GM18858 (cell line): Measurements from ENCODE around the gene MAPKAP1.

ENCODE experiments used
- ATAC-seq: cut with Tn5 transposase; IDR thresholded peaks from one replicate; pipeline ENCODE4 v1.9.1; 2021; ENCODE audit not compliant: unreplicated experiment

The MAPKAP1 gene

DNA sequence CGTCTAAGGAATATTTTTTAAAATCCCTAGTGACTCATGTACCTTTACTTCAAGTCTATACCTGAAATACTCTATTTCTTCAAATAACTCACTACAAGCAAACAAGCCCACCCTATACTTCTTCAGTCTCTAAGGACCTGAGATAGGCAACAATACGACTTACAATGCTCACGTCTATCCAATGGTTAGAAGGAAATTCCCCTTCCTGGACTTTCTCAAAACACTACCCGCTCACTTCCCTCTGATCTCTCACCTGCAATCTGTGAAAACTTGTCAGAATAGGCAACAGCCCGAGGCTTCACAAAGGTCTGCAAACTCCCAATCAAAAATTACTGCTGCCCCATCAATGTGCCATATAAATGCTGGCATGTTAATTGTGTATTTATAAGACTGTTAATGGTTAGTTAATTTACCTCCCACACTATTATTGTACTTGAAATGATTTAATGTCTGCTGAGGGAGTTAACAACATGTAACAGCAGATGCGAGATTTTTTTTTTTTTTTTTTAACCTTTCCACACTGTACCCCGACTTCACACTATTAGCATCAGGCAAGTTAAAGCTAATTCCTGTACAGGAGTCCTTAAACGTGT is 27.3 kb downstream of the MAPKAP1 start:
- no peak for ATAC-seq

DNA sequence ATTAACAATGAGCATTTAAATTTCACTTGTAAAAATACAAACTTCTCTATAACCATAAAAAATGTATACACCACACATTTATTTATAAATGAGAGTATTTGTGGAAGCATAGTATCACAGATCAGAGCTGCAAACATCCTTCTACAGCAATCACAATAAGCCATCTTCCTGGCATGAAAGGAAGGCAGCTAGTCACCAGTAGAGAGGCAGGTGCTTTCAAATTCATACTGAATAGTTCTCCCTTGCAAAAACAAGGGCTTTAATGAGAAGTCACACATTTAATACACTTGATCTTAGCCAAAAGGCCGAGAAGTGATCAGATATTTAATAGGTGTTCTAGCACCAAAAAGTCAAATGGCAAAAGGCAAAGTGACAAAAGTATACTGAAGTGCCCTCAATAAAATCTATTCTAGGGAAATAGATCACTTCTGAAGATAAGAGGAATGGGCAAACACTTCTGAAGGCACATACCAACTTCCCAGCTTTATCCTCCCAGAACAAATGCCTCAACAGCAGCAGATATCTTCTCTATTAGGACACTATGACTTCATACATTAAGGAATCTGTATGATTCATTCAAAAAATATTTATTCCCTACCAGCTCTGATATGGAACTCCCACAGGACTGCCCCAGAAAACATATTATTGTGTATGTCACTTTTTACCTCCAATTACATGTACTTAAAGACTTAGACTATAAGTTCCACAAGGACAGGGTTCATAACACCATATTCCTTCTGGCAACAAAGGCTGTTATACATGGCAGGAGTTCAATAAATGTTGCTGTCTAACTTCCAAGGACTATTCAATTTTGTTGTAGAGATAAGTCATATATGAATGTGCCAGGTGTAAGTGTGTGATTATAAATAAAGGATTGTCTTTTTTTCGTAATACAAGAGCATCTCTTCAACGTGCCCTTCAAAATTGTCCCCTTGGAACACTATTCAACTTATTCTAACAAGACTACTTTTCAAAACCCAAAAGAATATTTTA is 31.7 kb downstream of the MAPKAP1 start:
- no peak for ATAC-seq

DNA sequence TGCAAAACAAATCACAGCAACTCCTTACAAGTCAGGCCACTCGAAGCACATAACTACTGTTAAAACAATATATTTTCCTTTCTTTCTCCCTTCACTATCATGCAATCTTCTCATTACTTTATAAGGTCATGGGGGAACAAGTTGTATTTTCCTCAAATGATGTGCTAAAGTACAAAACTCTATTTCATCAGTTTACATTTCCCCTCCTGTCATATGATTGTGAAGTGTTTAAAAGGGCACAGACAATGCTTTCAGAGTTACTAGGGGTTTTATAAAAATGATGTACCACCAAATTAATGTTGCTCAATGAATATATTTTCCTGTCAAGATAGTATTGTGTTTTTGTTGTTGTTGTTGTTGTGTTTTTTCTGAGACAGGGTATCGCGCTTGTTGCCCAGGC is 34.1 kb downstream of the MAPKAP1 start:
- no peak for ATAC-seq

DNA sequence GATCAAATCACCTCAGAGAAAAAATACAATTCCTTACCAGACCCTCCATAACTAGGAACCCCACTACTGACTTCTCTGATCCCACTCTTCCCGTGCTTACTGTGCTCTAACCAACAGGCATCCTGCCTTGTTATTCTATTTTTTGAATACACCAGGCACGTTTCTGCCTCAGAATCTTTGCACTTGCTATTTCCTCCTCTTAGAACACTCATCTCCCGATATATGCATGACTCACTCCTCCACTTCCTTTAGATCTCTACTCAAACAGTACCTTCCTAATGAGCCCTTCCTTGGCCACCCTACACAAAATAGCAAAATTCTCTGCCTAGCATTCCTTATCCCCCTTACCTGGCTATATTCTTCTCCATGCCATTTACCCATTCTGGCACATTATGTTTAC is 43.9 kb downstream of the MAPKAP1 start:
- no peak for ATAC-seq

DNA sequence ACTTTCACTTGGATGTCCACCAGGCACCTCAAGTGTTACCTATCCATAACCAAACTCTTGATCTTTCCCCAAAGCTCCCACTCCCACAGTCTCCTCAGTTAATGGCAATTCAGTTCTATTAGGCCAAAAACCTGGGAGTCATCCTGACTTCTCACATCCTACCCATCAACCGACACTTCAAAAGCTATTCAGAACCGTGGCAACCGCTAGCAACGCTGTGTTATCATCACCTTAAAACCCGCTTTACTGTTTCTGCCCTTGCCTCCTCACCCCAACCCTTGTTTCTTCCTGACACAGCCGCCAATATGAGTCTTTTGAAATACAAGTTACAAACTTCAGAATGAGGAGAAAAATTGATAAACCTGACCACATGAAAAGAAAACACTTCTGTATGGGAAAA is 46.5 kb downstream of the MAPKAP1 start:
- no peak for ATAC-seq

DNA sequence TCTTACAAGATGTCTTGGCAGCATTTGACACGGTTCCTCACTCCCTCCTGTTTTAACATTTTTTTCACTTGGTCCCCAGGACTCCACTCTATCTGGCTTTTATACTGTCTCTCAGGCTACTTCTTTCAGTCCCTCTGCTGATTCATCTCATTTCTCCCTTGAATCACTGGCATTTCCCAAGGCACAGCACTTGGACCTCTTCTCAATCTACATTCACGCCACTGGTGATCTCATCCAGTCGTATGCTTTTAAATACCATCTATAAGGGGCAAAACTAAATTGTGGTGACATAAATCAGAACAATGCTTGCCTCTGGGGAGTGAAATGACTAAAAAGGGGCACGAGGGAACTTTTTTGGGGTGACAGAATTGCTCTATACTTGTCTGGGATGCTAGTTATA is 47.1 kb downstream of the MAPKAP1 start:
- ATAC-seq, result no peak

DNA sequence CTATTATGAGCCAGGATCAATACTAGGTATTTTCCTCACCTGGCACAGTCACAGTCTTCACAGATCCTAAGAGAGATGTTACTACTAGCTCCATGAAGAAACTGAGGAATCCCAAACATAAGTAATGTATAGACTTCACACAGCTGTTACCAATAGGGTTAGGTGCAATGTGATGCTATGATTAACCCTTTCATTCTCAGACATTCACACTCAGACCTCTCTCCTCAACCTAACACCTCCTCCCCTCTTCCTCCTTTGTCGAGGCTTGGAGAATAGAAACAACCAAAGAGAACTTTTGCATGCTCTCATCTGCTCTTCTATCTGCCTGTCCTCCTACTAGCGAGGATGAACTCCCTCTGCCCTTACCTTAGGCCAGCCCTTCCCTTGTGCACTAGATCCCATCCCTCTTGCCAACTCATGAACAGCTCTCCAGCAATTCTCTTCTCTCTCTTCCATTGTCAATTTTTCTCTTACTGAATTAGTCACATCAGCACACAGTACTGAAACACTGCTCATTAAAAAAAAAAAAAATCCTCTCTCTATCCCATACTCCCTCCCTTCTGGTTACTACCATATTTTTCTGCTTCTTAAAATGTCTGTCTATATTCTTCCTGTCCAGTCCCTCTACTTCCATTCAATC is 47.7 kb downstream of the MAPKAP1 start:
- ATAC-seq, result no peak

DNA sequence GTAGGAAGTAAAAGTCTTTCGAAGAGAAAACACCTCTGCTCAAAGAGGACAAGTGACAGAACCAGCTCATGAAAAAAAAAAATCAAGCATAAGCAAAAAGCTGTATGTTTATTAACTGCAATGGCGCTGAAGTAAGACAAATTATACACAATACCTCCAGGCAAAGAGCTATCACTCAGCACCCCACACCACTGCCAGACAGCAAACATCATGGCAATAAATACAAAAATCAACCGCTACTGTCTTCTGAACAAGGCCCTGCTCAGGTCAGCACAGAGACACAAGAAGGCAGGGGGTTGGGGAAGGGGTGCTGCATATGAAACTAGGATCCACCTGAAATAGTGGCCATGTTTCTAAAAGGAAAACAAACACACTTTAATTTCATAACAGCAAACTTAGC is 50.4 kb downstream of the MAPKAP1 start:
- no peak for ATAC-seq

DNA sequence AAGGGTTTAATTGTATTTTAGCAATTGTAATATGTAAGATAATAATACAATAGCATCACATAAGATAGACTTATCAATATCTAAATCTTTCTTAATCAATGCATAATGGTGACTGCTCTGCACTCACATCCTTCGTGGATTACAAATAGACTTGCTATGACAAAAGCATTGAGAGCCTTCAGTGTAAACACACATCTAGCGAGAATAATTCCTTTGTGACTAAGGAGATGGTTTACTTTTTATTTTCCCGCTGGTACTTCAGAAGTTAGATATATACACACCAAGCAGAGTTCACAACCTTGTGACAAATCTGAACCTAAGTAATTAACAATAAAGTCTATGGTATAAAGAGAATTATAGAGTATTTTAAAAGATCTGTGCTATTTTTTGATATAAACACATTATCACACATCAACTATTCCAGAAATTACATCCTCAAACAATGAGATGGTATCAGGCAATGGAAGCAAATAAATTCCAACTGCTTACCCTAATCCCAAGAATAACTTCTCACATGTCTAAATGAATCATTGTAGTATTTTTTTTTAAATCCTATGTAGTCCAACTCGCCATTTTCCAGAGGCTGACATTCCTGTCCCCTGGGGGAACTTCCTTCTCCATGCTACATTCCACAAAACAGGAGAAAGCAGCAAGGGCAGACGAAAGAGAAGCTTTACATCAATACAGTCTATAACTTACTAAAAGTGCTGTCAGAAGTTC is 51.2 kb downstream of the MAPKAP1 start:
- ATAC-seq, result no peak

DNA sequence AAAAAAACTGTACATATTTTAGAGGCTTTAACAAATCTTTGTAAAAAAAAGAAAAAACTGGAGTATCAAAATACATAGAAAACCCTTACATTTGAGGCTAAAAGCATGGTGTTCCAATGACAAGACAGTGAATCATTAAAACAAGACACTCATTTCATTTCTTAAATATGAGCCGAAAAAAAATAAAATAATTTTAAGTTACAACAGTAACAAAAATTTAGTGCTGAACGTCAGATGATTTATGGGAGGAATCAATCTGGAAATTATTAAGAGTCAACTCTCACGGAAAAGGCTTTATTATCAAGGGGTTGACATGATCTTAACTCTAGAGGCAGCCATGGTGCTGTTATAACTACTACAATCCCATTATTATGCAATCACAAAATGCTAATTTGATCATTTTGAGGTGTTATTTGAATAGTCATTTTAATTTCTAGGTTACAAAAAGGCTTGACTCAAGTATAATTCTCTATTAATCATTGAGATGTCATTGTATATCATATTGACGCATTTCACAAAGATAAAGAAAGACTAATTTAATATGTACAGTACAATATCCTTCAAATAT is 51.9 kb downstream of the MAPKAP1 start:
- no peak for ATAC-seq

DNA sequence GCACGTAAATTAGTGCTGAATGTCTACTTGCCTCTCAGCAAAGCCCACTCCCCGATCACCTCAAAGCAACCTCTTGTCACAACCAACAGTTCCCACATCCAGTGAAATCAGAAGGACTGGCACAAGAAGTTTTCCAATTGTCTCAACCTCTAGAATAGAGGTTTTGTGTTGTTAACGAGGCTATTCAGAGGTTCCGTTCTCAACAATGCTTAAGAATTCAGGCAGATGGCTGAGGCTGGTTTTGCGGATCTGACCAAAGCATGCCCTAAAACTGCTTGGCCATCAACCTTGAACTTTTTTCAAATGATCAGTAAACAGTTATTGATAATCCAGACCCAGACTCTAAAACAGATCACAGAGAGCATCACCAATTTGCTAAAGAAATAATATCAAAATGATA is 52.9 kb downstream of the MAPKAP1 start:
- ATAC-seq, result no peak

DNA sequence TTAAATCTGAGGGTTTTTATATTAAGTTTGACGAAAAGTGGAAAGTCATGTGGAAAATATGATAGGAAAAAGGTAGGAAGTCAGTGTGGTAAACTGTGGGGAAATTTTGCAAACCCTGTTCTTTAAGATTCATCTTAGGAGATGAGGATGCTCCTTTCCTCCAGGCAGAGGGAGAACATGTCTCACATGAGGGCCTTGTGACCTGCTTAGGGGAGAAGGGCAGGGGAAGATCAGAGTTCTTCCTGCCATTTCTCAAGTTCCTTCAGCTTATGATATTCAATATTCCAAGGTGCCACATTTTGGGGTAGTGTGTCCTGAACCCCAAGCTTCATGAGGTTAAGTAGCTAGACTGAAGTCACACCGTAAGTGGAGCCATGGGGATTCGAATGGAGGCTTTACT is 53.7 kb downstream of the MAPKAP1 start:
- ATAC-seq, result no peak

DNA sequence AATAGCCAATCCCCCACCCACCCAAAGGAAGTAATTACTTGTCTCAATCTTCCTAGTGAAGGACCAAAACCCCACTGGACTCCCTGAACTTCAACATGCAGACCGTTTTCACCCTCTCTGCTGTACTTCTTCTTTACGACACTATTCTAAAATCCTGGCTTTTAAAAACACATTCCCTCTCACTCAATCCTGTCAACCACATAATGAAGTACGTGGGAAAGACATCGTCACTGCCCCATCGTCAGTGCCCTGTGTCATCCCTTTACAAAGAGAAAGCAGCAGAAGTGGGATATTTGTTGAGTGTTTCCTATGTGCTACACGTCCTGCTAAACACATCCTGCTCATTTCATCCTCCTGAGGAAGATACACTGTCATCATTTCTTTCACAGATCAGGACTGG is 54.2 kb downstream of the MAPKAP1 start:
- ATAC-seq, result no peak

DNA sequence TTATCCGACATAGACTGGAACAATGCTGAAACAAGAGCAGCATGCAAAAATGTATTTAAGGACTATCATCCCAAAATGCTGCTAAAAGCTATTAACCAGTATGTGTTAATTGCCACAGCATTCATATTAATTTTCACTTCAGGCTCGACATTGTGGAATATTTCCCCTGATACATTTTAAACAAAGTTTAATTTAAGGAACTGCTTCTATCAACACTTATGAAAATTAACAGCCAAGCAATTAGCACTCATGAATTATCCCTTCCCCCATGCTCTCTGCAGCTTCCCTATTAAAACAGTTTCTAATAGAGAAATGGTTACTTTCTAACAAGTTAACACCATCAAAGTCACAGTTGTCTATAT is 54.8 kb downstream of the MAPKAP1 start:
- ATAC-seq, result no peak

DNA sequence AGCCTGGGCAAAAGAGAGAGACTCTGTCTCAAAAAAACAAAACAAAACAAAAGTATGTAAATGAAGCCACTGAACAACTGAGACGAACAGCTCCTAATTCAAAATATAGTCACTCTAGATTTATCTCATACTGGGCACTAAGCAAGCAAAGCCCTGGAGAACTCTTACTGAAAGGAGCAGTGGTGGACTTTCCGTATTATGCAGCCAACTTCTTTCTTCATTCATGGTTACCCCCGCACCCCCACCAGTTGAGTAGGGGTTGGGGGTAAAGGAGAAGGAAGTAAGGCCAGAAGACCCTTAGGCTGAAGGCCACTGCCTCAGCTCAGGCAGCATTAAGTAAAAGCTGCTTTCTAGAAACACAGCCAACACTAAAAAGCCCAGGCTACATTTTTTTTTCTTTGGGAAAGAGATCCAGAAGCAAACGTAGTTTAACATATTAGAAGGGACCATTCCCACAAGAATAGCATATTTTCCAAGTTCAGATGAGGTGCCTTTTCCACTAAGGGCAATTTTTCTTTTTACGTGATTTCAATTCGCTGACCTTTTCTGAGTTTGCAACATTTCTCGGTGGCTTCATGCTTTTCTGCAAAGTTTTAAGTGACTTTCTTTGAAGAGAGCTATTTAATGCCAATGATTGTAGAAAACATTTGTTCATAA is 55.3 kb downstream of the MAPKAP1 start:
- no peak for ATAC-seq

DNA sequence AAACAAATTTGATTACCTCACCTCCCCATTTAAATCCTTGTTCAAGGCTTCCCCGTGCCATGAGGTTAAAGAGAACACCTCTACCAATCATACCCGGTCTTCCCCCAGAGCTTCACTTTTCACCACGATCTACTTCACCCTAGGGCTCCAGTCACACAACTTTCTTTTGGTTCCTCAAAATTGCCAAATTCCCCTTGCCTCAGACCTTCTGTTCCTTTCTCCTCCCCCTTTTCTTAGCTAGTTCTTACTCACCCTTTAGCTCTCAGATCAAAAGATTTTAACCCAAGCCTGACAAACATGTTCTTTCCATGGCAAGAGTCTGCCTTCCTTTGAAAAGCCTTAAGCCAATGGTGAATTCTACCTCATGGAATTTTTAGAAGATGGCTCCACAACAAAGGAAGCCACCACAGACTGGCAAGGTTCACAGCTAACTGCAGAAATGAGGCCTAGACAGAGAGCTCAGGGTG is 56.7 kb downstream of the MAPKAP1 start:
- peak; percentile 67 for ATAC-seq

DNA sequence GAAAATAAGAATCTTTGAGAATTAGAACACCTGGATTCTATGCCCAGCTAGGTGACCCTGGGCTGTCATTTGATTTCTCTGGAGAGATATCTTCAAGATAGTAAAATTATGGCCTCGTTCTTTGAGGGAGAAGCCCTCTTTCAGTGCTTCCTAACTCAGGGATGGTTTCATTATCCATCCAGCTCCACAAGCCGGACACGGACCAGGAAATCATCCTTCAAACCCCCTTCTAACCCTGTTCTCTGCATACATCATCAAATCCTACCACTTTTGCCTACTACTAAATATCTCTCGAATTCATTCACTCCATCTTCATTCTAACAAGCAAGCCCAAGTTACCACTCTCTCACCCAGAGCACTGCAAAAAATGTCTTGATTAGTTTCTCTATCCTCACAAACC is 57.2 kb downstream of the MAPKAP1 start:
- no peak for ATAC-seq

DNA sequence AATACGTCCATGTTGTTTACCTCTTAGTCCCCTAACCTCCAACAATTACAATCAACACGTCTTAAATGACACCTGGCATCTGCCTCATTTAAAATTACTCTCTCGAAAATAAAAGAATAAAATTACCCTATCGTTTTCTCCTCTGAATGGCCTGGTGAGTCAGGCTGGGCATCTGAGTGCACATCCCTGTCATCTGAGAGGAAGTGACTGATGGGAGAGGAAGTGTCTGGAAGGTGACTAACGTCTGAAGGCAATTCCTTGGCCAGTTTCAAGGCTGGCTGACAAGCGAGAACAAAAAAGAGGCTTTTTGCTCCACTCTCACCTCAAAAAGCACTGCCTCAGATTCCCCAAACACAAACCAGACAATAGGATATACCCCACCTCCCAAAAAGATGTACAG is 57.7 kb downstream of the MAPKAP1 start:
- no peak for ATAC-seq

DNA sequence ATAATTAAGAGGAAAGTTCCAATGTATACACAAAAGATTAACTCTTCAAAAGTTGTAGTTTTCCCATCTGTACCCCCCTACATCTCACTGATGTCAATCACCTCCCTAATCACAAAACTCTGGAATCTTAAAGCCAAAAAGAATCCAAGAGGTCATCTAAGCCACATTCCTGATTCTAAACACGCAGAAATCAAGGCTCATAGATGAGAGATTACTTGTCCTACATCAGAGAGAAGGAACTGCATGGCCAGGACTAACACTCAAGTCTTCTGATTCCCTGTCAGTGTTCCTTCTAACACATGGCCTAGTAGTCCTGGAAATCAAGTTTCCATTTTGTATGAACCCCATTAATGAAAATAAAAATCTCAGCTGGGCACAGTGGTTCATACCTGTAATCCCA is 58.7 kb downstream of the MAPKAP1 start:
- ATAC-seq, result no peak

DNA sequence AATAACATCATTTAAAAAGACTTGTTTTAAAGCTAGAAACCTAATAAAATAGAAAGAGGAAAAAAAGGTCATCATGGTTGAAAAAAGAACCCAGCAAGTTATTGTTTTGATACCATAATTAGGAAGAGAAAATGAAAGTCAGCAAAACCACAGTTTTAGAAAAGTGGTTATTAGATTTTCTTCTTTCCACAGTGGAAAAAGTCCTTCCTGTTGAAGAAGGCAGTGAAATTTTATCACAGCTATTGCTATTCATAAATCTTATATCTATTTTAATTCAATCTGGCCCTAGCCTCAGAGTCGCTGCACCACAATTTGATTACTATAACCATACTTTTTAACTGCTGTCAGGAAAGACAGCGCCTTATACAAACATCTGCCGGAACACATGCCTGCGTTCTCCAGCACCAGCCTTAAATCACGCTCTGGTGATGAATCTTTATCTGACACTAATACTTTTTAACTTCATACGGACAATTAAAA is 60.3 kb downstream of the MAPKAP1 start:
- no peak for ATAC-seq
